GM12864 (cell line): ENCODE results near the gene DRAXIN.

Experiments used
- DNase-seq: peaks from one replicate; pipeline ENCODE4 v3.0.0-alpha.2; 2011; ENCODE audit warnings: low read depth
- H3K4me3 ChIP-seq: 2 replicates; pipeline ENCODE4 v1.5.1; 2011; ENCODE audit warnings: mild to moderate bottlenecking, low read depth, low read length, control low read depth
- TF ChIP-seq, protein P1 (sequence below): IDR thresholded peaks from 2 replicates; pipeline ENCODE4 v1.5.1; 2011; ENCODE audit warnings: low read depth, mild to moderate bottlenecking, moderate library complexity, low read length, control low read depth, inconsistent platforms; ENCODE audit errors: missing control alignments

The DRAXIN gene

DNA sequence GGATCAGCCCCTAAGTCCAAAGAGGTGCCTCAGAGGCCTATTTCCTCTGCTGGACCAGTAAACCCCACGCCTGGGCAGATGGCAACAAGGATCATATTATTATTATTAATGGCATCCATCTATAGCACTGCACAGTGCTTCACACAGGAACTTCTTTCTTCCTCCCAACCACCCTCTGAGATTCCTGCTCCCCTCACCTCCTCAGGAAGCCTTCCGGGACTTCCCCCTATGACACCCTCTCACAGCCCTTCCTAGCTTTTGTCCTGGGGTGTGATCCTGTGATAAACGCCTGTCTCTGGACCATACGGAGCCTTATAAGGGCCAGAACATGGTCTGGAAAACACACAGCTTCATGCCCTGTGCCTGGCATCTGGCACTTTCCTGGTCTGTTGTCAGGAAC, 40.5 kb upstream of the DRAXIN start:
- no peak overlapping the region for H3K4me3 ChIP-seq
- DNase-seq = no peak
- TF ChIP-seq, protein P1, sequence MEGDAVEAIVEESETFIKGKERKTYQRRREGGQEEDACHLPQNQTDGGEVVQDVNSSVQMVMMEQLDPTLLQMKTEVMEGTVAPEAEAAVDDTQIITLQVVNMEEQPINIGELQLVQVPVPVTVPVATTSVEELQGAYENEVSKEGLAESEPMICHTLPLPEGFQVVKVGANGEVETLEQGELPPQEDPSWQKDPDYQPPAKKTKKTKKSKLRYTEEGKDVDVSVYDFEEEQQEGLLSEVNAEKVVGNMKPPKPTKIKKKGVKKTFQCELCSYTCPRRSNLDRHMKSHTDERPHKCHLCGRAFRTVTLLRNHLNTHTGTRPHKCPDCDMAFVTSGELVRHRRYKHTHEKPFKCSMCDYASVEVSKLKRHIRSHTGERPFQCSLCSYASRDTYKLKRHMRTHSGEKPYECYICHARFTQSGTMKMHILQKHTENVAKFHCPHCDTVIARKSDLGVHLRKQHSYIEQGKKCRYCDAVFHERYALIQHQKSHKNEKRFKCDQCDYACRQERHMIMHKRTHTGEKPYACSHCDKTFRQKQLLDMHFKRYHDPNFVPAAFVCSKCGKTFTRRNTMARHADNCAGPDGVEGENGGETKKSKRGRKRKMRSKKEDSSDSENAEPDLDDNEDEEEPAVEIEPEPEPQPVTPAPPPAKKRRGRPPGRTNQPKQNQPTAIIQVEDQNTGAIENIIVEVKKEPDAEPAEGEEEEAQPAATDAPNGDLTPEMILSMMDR = no peak

DNA sequence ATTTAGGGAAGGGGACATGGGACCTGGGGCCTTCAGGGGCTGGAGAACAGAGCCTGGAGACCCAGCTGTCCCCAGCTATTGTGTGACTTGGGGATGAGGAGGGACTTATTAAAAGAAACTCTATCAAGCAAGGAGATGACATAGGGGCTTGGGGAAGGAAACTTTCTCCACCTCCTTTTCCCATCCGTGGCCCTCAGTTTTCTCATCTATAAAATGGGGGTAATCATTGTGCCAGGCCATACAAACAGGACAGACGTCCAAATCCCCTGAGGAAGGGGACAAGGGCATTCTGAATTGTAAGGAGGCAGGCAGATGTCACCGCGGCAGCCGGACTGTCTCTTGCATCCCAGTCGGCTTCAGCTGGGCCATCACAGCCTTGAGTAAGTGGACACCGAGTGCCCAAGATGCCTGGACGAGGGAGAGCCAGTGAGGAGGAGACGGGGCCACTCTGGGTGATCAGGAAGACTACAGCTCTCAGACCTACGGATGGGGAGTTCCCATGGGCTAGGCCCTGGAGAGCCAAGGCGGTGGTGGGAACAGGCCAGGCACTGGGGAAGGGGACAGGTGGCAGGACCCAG, 39.2 kb upstream of the DRAXIN start:
- H3K4me3 ChIP-seq = no peak overlapping the region
- TF ChIP-seq, protein P1 = no peak
- no peak for DNase-seq

DNA sequence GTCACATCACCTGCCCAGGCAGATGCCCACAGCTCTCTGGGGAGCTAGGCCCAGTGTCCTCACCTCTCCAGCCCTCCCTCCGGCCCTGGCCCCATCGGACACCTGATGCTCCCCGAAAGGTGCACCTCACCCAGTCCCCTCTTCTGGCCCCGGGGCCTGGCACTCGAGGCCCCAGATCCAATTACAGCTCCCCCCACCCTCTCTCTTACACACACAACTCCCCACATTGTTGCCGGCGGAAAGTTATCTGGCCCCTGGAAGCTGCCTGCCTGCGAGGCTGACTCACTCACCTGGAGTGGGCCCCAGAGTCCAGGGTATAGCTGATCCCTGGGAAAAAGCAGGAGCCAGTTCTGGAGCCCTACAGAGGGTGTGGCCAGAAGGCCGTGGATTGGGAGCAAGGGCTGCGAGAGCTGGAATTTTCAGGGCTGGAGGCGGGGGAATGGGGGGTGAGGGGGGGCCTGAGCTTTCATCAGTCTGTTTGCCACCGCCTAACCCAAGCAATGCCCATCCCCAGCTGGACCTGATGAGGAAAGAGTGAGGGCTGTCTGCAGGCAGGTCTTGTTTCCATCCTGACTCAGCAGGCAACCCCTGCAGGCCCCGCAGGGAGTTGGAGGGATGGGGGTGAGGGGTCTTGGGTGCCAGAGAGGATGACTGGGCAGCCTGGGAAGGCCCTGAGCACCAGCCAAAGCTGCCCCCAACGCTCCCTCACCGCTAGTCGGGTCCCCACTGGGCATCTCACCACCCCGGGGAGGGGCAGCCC, 38.2 kb upstream of the DRAXIN start:
- DNase-seq = no peak
- H3K4me3 ChIP-seq = no peak overlapping the region

DNA sequence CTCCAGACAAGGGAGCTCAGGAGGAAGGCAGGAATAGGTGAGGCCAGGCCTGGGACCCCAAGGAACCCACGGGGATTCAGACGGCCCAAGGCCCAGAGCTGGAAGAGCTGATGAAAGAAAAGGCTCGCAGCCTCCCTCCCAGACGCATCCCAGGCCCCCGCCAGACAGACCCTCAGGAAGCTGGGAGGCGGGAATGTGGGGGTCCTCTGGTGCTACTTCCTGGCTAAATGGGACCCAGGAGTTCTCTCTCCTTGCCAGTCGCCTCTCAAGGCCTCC, 37.7 kb upstream of the DRAXIN start:
- TF ChIP-seq, protein P1 = no peak
- no peak overlapping the region for H3K4me3 ChIP-seq
- no peak for DNase-seq

More for the DNA sequence above, 38.2 kb upstream of the DRAXIN start:
- TF ChIP-seq, protein P1 = no peak

DNA sequence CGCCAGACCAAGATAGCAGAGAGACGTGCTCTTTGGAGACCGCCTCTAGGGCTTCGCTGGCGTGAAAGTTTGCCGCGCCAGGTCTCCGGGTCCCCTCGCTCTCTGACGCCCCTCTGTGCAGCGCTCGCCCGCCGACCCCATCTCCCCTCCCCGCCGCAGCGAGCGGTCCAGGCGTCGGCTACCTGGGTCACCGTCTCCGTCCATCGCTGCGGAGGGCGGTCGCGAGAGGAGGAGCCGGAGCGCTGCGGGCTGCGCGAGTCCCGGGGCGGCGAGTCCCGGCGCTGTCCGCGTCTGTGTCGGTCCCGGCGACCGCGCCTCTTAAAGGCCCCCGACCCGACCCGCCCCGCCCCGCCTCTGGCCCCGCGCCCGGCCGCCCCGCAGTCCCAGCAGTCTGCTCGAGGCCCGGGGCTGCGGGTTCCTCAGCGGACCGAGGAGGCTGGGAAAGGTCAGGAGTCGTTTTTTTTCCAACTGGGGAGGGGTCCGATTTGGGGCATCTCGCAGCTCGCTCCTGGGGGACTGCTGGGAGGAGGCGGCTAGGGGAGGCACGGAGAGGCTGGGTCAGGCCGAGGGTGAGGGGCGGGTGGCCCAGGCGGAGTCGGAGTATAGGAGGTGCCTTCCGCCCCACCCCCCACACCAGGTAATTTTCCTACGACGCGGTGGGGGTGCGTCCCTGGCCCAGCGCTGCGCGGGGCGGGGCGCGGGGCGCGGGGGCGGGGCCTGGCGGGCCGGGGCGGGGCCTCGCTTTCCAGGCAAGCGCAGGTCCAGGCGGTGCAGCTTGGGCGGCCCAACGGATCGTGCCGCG, 37.2 kb upstream of the DRAXIN start, which contains the start of the genes FBXO2 and FBXO44:
FBXO2 (minus strand) TSS at position 293 of the 802 bp plus-strand sequence; CDS start at position 204, 89 bp downstream.
FBXO44 (plus strand) TSS at position 741 of the 802 bp plus-strand sequence. CDS start 959 bp downstream, outside the sequence.
- TF ChIP-seq, protein P1 = no peak
- no peak for DNase-seq
- peak within 1 kb of the TSS; percentile 64 for H3K4me3 ChIP-seq

DNA sequence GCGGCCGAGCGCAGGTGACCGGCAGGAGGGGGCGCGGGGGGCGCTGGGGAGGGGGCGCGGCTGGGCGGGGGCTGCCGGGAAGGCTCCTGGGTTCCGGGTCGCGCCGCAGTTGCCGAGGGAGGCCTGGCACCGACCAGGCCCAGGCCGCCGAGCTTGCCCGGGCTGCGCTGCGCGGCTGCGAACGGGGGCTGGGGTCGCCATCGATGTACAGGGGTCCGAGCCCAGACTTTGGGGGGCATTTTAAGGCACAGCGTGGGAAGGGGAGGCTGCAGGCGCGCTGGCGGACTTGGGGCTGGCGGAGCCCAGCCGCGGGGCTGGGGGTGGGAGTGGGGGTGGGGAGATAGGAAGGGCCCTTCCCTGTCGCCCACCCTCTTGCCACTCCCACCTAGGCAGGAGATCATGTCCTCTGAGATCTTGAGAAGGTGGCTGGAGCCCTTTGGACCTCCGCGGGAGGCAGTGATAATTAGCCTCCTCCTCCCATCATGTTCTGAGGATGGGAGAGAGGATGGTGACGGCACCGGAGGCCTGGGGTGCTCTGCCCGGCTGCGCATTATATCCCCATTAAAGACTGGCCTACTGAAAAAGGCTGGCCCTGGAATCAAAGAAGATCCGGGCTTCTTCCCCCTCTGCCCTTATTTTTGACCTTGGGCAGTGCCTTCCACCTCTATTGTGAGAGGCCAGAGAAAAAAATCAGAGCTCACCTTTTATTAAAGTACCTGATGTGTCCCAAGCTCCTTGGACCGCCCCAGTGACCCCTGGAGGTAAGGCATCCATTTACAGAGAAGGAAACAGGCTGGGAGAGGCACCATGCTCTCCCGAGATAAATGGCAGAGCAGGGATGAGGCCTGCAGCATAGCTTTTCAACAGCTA, 36.3 kb upstream of the DRAXIN start:
- no peak for DNase-seq
- TF ChIP-seq, protein P1 = no peak
- peak overlapping the region; percentile 61 for H3K4me3 ChIP-seq
